CD4-positive, alpha-beta T cell treated with Interleukin-4 for 4 hours (primary cell): ENCODE data around the gene SENP1.

Experiments used
- DNase-seq: peaks from one replicate; pipeline ENCODE4 v3.0.0-alpha.2; 2020

Gene SENP1

GRCh38 chr12:48032597-48032996 lies 73.3 kb downstream of the SENP1 start:
- DNase-seq: no peak

- DNase-seq: no peak
Measured at GRCh38 chr12:48031135-48031960, 74.5 kb downstream of the SENP1 start.

GRCh38 chr12:48030173-48030650 lies 75.7 kb downstream of the SENP1 start:
- DNase-seq: no peak

GRCh38 chr12:48029491-48030172 lies 76.2 kb downstream of the SENP1 start:
- DNase-seq: no peak

- DNase-seq: no peak
Measured at GRCh38 chr12:48028541-48029431, 77.1 kb downstream of the SENP1 start.

- no peak for DNase-seq
Measured at GRCh38 chr12:48027183-48028002, 78.5 kb downstream of the SENP1 start.

- no peak for DNase-seq
Measured at GRCh38 chr12:48026060-48026827, 79.6 kb downstream of the SENP1 start.

GRCh38 chr12:48025281-48025680 lies 80.6 kb downstream of the SENP1 start:
- DNase-seq: no peak

GRCh38 chr12:48024735-48025134 lies 81.1 kb downstream of the SENP1 start:
- DNase-seq: no peak

GRCh38 chr12:48023386-48023785 lies 82.5 kb downstream of the SENP1 start:
- no peak for DNase-seq

- no peak for DNase-seq
Measured at GRCh38 chr12:48022676-48023385, 83.0 kb downstream of the SENP1 start.

- DNase-seq: no peak
Measured at GRCh38 chr12:48022180-48022521, 83.7 kb downstream of the SENP1 start.

- no peak for DNase-seq
Measured at GRCh38 chr12:48021485-48022179, 84.2 kb downstream of the SENP1 start.

- no peak for DNase-seq
Measured at GRCh38 chr12:48019639-48020265, 86.1 kb downstream of the SENP1 start.

- no peak for DNase-seq
Measured at GRCh38 chr12:48018618-48018995, 87.3 kb downstream of the SENP1 start.

GRCh38 chr12:48017921-48018617 lies 87.8 kb downstream of the SENP1 start:
- no peak for DNase-seq

- no peak for DNase-seq
Measured at GRCh38 chr12:48017496-48017895, 88.4 kb downstream of the SENP1 start.

- DNase-seq: no peak
Measured at GRCh38 chr12:48016373-48017020, 89.4 kb downstream of the SENP1 start.

- DNase-seq: no peak
Measured at GRCh38 chr12:48015954-48016353, 89.9 kb downstream of the SENP1 start.
